ENCODE results near the gene DENND4A.

DNA sequence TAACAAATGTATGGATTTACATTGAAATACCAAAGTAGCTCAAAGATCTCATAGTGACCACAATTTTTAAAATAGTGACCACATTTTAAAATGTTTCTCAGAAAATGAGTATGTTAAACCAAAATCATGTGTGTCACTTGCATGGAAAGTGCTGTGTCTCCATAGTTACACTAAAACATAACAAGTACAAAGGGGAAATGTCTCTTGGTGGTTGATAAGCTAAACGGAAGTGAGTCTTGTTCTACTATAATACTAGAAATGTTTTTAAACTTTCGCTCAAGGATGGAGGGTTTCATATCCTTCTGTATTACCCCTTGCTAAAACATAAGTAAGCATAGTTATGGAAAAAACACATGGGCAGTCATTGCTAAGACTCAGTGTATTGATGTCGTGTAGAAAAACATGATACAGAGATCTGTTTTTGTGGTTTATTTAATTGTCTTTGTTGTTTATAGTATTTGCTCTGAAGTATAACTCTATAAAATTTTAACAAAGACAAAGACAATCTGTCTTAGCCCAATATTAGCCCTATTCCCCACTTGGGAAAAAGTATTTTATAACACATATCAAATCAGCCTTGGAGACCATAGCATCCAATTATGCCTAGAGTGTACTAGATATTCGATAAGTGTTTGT is 27.0 kb upstream of the DENND4A start:
- TF ChIP-seq, protein P1, sequence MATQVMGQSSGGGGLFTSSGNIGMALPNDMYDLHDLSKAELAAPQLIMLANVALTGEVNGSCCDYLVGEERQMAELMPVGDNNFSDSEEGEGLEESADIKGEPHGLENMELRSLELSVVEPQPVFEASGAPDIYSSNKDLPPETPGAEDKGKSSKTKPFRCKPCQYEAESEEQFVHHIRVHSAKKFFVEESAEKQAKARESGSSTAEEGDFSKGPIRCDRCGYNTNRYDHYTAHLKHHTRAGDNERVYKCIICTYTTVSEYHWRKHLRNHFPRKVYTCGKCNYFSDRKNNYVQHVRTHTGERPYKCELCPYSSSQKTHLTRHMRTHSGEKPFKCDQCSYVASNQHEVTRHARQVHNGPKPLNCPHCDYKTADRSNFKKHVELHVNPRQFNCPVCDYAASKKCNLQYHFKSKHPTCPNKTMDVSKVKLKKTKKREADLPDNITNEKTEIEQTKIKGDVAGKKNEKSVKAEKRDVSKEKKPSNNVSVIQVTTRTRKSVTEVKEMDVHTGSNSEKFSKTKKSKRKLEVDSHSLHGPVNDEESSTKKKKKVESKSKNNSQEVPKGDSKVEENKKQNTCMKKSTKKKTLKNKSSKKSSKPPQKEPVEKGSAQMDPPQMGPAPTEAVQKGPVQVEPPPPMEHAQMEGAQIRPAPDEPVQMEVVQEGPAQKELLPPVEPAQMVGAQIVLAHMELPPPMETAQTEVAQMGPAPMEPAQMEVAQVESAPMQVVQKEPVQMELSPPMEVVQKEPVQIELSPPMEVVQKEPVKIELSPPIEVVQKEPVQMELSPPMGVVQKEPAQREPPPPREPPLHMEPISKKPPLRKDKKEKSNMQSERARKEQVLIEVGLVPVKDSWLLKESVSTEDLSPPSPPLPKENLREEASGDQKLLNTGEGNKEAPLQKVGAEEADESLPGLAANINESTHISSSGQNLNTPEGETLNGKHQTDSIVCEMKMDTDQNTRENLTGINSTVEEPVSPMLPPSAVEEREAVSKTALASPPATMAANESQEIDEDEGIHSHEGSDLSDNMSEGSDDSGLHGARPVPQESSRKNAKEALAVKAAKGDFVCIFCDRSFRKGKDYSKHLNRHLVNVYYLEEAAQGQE (IDR thresholded peaks at IDR 0.05; ENCODE audit: borderline replicate concordance), result no peak
- TF ChIP-seq, protein P1 (CRISPR knock-in tag; IDR thresholded peaks at IDR 0.05; ENCODE audit: low read depth), result no peak
- TF ChIP-seq NR3C1 (CRISPR knock-in tag; IDR thresholded peaks at IDR 0.05) (no peak), NCOA2 (IDR thresholded peaks at IDR 0.05; ENCODE audit: partially characterized antibody in 2 of 2) (peak in 1 of 2 experiments; percentile 29), POLR2A (conservative IDR thresholded peaks at IDR 0.05) (no peak)
- TF ChIP-seq, protein P2, sequence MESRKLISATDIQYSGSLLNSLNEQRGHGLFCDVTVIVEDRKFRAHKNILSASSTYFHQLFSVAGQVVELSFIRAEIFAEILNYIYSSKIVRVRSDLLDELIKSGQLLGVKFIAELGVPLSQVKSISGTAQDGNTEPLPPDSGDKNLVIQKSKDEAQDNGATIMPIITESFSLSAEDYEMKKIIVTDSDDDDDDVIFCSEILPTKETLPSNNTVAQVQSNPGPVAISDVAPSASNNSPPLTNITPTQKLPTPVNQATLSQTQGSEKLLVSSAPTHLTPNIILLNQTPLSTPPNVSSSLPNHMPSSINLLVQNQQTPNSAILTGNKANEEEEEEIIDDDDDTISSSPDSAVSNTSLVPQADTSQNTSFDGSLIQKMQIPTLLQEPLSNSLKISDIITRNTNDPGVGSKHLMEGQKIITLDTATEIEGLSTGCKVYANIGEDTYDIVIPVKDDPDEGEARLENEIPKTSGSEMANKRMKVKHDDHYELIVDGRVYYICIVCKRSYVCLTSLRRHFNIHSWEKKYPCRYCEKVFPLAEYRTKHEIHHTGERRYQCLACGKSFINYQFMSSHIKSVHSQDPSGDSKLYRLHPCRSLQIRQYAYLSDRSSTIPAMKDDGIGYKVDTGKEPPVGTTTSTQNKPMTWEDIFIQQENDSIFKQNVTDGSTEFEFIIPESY (CRISPR knock-in tag; IDR thresholded peaks at IDR 0.05), result no peak
- TF ChIP-seq, protein P3, sequence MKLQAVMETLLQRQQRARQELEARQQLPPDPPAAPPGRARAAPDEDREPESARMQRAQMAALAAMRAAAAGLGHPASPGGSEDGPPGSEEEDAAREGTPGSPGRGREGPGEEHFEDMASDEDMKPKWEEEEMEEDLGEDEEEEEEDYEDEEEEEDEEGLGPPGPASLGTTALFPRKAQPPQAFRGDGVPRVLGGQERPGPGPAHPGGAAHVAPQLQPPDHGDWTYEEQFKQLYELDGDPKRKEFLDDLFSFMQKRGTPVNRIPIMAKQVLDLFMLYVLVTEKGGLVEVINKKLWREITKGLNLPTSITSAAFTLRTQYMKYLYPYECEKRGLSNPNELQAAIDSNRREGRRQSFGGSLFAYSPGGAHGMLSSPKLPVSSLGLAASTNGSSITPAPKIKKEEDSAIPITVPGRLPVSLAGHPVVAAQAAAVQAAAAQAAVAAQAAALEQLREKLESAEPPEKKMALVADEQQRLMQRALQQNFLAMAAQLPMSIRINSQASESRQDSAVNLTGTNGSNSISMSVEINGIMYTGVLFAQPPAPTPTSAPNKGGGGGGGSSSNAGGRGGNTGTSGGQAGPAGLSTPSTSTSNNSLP (IDR thresholded peaks at IDR 0.05; ENCODE audit: borderline replicate concordance, low read depth, low read length), result no peak
- TF ChIP-seq, protein P4, sequence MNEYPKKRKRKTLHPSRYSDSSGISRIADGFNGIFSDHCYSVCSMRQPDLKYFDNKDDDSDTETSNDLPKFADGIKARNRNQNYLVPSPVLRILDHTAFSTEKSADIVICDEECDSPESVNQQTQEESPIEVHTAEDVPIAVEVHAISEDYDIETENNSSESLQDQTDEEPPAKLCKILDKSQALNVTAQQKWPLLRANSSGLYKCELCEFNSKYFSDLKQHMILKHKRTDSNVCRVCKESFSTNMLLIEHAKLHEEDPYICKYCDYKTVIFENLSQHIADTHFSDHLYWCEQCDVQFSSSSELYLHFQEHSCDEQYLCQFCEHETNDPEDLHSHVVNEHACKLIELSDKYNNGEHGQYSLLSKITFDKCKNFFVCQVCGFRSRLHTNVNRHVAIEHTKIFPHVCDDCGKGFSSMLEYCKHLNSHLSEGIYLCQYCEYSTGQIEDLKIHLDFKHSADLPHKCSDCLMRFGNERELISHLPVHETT (CRISPR knock-in tag; conservative IDR thresholded peaks at IDR 0.05 in 1 of 2, IDR thresholded peaks at IDR 0.05 in 1 of 2), result peak in 1 of 2 experiments; percentile 57; a peak in 1 of 4 replicates
- TF ChIP-seq, protein P5, sequence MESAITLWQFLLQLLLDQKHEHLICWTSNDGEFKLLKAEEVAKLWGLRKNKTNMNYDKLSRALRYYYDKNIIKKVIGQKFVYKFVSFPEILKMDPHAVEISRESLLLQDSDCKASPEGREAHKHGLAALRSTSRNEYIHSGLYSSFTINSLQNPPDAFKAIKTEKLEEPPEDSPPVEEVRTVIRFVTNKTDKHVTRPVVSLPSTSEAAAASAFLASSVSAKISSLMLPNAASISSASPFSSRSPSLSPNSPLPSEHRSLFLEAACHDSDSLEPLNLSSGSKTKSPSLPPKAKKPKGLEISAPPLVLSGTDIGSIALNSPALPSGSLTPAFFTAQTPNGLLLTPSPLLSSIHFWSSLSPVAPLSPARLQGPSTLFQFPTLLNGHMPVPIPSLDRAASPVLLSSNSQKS (CRISPR knock-in tag; IDR thresholded peaks at IDR 0.05), result no peak
- TF ChIP-seq, protein P6, sequence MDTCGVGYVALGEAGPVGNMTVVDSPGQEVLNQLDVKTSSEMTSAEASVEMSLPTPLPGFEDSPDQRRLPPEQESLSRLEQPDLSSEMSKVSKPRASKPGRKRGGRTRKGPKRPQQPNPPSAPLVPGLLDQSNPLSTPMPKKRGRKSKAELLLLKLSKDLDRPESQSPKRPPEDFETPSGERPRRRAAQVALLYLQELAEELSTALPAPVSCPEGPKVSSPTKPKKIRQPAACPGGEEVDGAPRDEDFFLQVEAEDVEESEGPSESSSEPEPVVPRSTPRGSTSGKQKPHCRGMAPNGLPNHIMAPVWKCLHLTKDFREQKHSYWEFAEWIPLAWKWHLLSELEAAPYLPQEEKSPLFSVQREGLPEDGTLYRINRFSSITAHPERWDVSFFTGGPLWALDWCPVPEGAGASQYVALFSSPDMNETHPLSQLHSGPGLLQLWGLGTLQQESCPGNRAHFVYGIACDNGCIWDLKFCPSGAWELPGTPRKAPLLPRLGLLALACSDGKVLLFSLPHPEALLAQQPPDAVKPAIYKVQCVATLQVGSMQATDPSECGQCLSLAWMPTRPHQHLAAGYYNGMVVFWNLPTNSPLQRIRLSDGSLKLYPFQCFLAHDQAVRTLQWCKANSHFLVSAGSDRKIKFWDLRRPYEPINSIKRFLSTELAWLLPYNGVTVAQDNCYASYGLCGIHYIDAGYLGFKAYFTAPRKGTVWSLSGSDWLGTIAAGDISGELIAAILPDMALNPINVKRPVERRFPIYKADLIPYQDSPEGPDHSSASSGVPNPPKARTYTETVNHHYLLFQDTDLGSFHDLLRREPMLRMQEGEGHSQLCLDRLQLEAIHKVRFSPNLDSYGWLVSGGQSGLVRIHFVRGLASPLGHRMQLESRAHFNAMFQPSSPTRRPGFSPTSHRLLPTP (IDR thresholded peaks at IDR 0.05; ENCODE audit: borderline replicate concordance, extremely low read depth, insufficient read length), result no peak
